ENCODE data around the gene CDK2AP2.

GRCh38 chr11:67496113-67496512, 11.8 kb downstream of the CDK2AP2 start:
- TF ChIP-seq POLR2AphosphoS5 (IDR thresholded peaks at IDR 0.05; ENCODE audit: insufficient read depth, low read depth, low read length) (no peak), MYC (IDR thresholded peaks at IDR 0.05; ENCODE audit: low read depth, low read length) (no peak), EZH2 (IDR thresholded peaks at IDR 0.05; ENCODE audit: borderline replicate concordance, low read depth, low read length, severe bottlenecking) (no peak), POLR2A (IDR thresholded peaks at IDR 0.05; ENCODE audit: low read depth, low read length) (no peak), JUN (IDR thresholded peaks at IDR 0.05; ENCODE audit: borderline replicate concordance, insufficient read depth, insufficient read length, low read depth) (no peak), FOS (IDR thresholded peaks at IDR 0.05; ENCODE audit: borderline replicate concordance, insufficient read depth, low read length) (no peak), GATA2 (IDR thresholded peaks at IDR 0.05; ENCODE audit: insufficient read depth, insufficient read length, low read depth, low read length) (no peak)
- TF ChIP-seq, protein P1, sequence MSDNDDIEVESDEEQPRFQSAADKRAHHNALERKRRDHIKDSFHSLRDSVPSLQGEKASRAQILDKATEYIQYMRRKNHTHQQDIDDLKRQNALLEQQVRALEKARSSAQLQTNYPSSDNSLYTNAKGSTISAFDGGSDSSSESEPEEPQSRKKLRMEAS (IDR thresholded peaks at IDR 0.05; ENCODE audit: insufficient read depth, insufficient read length) = no peak
- TF ChIP-seq, protein P2, sequence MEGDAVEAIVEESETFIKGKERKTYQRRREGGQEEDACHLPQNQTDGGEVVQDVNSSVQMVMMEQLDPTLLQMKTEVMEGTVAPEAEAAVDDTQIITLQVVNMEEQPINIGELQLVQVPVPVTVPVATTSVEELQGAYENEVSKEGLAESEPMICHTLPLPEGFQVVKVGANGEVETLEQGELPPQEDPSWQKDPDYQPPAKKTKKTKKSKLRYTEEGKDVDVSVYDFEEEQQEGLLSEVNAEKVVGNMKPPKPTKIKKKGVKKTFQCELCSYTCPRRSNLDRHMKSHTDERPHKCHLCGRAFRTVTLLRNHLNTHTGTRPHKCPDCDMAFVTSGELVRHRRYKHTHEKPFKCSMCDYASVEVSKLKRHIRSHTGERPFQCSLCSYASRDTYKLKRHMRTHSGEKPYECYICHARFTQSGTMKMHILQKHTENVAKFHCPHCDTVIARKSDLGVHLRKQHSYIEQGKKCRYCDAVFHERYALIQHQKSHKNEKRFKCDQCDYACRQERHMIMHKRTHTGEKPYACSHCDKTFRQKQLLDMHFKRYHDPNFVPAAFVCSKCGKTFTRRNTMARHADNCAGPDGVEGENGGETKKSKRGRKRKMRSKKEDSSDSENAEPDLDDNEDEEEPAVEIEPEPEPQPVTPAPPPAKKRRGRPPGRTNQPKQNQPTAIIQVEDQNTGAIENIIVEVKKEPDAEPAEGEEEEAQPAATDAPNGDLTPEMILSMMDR (IDR thresholded peaks at IDR 0.05; ENCODE audit: extremely low read depth in 1 of 2, insufficient read depth in 1 of 2, low read depth in 1 of 2, low read length in 2 of 2) = no peak

All from endothelial cell of umbilical vein (primary cell).